HepG2 (cell line): ENCODE results near the gene NPY. TPM values are rescaled to one million over a fixed set of nuclear protein-coding genes. Genes with fewer than 3 reads are reported as not detected.

ENCODE experiments used
- ATAC-seq: fragments of 200-7000 bp; cut with Tn5 transposase; 3 replicates; pipeline ENCODE4 v1.9.1; 2020; ENCODE audit warnings: mild to moderate bottlenecking, moderate library complexity
- BruUV-seq: library from RNA; stranded (reverse); fragments of 400-500 nt; replicated peaks from 2 replicates; lab custom pipeline; 2021; lab: Mats Ljungman, UMichigan
- CTCF ChIA-PET: fragments of 300-600 bp; formaldehyde crosslinking; extraction: SDS; loops from one replicate; lab custom pipeline; 2021; ENCODE audit warnings: low total read pairs, inconsistent platforms, low intra/inter-chr PET ratio; lab: Yijun Ruan, JAX
- POLR2A ChIA-PET: fragments of 350-600 bp; sonication (Branson Sonifier 250); formaldehyde crosslinking; loops from one replicate; lab custom pipeline; 2020; ENCODE audit warnings: antibody characterized with exemption, inconsistent platforms; lab: Yijun Ruan, JAX
- DNase-seq: peaks from one replicate; pipeline ENCODE4 v3.0.0-alpha.2; 2015; ENCODE audit warnings: low spot score
- FAIRE-seq: peaks from 3 replicates; lab custom pipeline; 2011; peaks lifted over from hg19 to GRCh38; lab: Jason Lieb, UNC
- H2AFZ ChIP-seq: one replicate; pipeline ENCODE4 v1.6.1; 2011; ENCODE audit warnings: low read length, inconsistent platforms
- H3K27ac ChIP-seq: fragments of 300-600 bp; 3 replicates; pipeline ENCODE4 v1.8.0; 2011; ENCODE audit warnings: mixed run types, mild to moderate bottlenecking, mixed read lengths, low read length, inconsistent platforms; ENCODE audit not compliant: insufficient read depth; ENCODE audit errors: extremely low read length
- H3K27me3 ChIP-seq, 2 experiments: fragments of 200-600 bp in 1 of 2; 2 replicates in 1 of 2; 3 replicates in 1 of 2; pipeline versions ENCODE4 v1.6.0 to v1.8.0; 2011; ENCODE audit warnings: low read length in 2 of 2, mild to moderate bottlenecking in 2 of 2, moderate library complexity in 2 of 2, inconsistent platforms in 1 of 2; ENCODE audit not compliant: insufficient read depth in 2 of 2, control insufficient read depth in 1 of 2
- H3K36me3 ChIP-seq, 2 experiments: fragments of 200-600 bp in 1 of 2; replicated peaks in 1 of 2; 2 replicates in 1 of 2; 3 replicates in 1 of 2; pipeline versions ENCODE4 v1.5.1 to v1.8.0; 2011; ENCODE audit warnings: low read length in 2 of 2, inconsistent platforms in 1 of 2; ENCODE audit not compliant: insufficient read depth in 2 of 2, control insufficient read depth in 1 of 2
- H3K4me1 ChIP-seq: 2 replicates; pipeline ENCODE4 v1.5.1; 2012; ENCODE audit warnings: low read length, inconsistent platforms; ENCODE audit not compliant: insufficient read depth
- H3K4me2 ChIP-seq: 2 replicates; pipeline ENCODE4 v1.6.0; 2011; ENCODE audit warnings: low read depth, low read length, inconsistent platforms
- H3K4me3 ChIP-seq, 3 experiments: fragments of 200-600 bp in 1 of 3; sonication (generic), shearing (Covaris generic) in 1 of 3; replicated peaks in 1 of 3; 2 replicates each; pipeline ENCODE4 v1.5.1; 2011 to 2016; ENCODE audit warnings: low read length in 3 of 3, inconsistent platforms in 2 of 3, low read depth in 2 of 3, mild to moderate bottlenecking in 2 of 3, control low read depth in 1 of 3, mixed read lengths in 1 of 3; ENCODE audit not compliant: insufficient read depth in 1 of 3
- H3K79me2 ChIP-seq: one replicate; pipeline ENCODE4 v1.6.1; 2011; ENCODE audit warnings: low read length, inconsistent platforms; ENCODE audit not compliant: insufficient read depth
- H3K9ac ChIP-seq: 2 replicates; pipeline ENCODE4 v1.6.0; 2011; ENCODE audit warnings: mild to moderate bottlenecking, low read depth, low read length, inconsistent platforms; ENCODE audit not compliant: insufficient read depth
- H3K9me3 ChIP-seq: 2 replicates; pipeline ENCODE4 v1.5.1; 2012; ENCODE audit warnings: mild to moderate bottlenecking, low read length
- H4K20me1 ChIP-seq: 2 replicates; pipeline ENCODE4 v1.6.0; 2011; ENCODE audit warnings: inconsistent platforms, mild to moderate bottlenecking, low read length, moderate library complexity; ENCODE audit not compliant: insufficient read depth
- CEBPZ ChIP-seq: IDR thresholded peaks from 2 replicates; pipeline ENCODE4 v1.6.1; 2012; ENCODE audit warnings: low read length, improper control_type of control experiment
- DMTF1 ChIP-seq: sonication (generic); formaldehyde crosslinking; IDR thresholded peaks from 2 replicates; pipeline ENCODE4 v1.4.0; 2020; ENCODE audit warnings: mild to moderate bottlenecking, missing genetic modification reagents
- DNMT3B ChIP-seq: conservative IDR thresholded peaks from 2 replicates; pipeline ENCODE4 v1.6.1; 2016; ENCODE audit warnings: missing biosample characterization, control low read depth
- GPBP1L1 ChIP-seq: sonication (generic); formaldehyde crosslinking; IDR thresholded peaks from 2 replicates; pipeline ENCODE4 v1.5.0; 2020; ENCODE audit warnings: mild to moderate bottlenecking, missing genetic modification reagents
- KMT2B ChIP-seq: IDR thresholded peaks from 2 replicates; pipeline ENCODE4 v1.6.1; 2016; ENCODE audit warnings: missing genetic modification reagents, missing compliant biosample characterization
- ZNF407 ChIP-seq: sonication (generic); formaldehyde crosslinking; IDR thresholded peaks from one replicate; pipeline ENCODE4 v1.5.1; 2020; ENCODE audit warnings: mild to moderate bottlenecking, missing genetic modification reagents; ENCODE audit errors: not compliant biosample characterization
- WGBS: methylation state at CpG from one replicate; pipeline ENCODE4 v1.1.6; 2017; ENCODE audit warnings: low lambda C conversion rate; 5-methylcytosine and 5-hydroxymethylcytosine counted together
- in situ Hi-C: cut with HindIII; loops from 2 replicates; pipeline ENCODE4 v1.10.0; 2017; ENCODE audit warnings: low pct_unique_long_range_greater_than_20kb; ENCODE audit not compliant: extremely low pct_ligation_motif_present
- intact Hi-C: fragments of 100-400 bp; cut with micrococcal nuclease; formaldehyde crosslinking; loops from one replicate; pipeline ENCODE4 v1.10.0; 2022; ENCODE audit not compliant: unreplicated experiment
- polyA plus RNA-seq, 8 experiments: library from polyadenylated mRNA; depleted of rRNA in 3 of 8; stranded (reverse) in 7 of 8; unstranded in 1 of 8; fragments of >200 nt; fragmentation: Illumina TruSeq in 4 of 8; extraction: Trizol in 4 of 8; gene quantifications; 2 replicates each; pipeline versions ENCODE4 v1.2.1 to v1.2.3, GENCODE V29; 2011 to 2016; ENCODE audit warnings: low read depth in 4 of 8, missing spikeins in 1 of 8, mixed read lengths in 1 of 8; ENCODE audit not compliant: insufficient read depth in 1 of 8
- total RNA-seq, 5 experiments: library from RNA; depleted of rRNA; stranded (reverse); fragments of >200 nt; fragmentation: Illumina TruSeq; extraction: Trizol; gene quantifications; 2 replicates each; pipeline ENCODE4 v1.2.3, GENCODE V29; 2016; ENCODE audit warnings: low read depth in 1 of 5

Gene NPY
- total and polyA plus RNA-seq, 2 of the 13 experiments (the other 11 are each of a cell fraction or from before 2014, with no cell fraction given) = not detected

GRCh38 chr7:24336461-24336860, 52.5 kb downstream of the NPY start (continued):
- no peak for TF ChIP-seq ZNF407 (CRISPR knock-in tag)

DNA sequence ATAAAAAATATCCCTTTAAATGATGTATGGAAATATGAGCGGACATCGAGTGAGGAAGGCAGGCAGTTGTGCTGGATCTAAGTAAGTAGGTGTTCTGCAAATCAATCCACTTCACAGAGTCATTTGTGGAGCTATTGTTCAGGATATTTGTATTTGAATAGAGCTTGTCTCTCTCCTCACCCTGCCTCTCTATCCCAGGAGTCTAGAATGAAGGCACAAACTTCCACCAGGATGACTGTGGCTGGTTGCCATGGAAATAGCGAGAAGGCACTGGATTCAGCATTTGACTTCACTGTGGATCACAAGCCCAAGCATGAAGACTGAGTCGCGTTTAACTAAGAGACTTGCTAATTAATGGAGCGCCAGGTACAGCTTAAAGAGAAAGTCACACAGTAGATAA, 53.2 kb downstream of the NPY start:
- Histone ChIP-seq H3K4me2 (no peak overlapping the region), H3K9ac (no peak overlapping the region), H3K36me3 (no peaks in the 10 kb centered on the region), H3K4me3 (no peak overlapping the region), H4K20me1 (no peaks in the 10 kb centered on the region), H3K27me3 (peaks cover 0 to 4% of the 10 kb centered on the region in 2 experiments; a peak in 1 of 5 replicates), H3K79me2 (no peaks in the 10 kb centered on the region), H3K4me1 (no peaks in the 10 kb centered on the region), H3K9me3 (no peaks in the 10 kb centered on the region), H2AFZ (no peak overlapping the region), H3K27ac (no peak overlapping the region)
- intact Hi-C loops (no loop called here), in situ Hi-C loops (no loop called here)
- WGBS = 10% methylated on average over 6 of the region's 6 CpGs
- no TSS peak for BruUV-seq
- DNase-seq (no peak), FAIRE-seq (no peak), ATAC-seq (no peak)
- ChIA-PET POLR2A (no interaction called here), CTCF (no interaction called here)
- no peak for TF ChIP-seq KMT2B (CRISPR knock-in tag)
- no peak for TF ChIP-seq DNMT3B (CRISPR knock-in tag)
- no peak for TF ChIP-seq GPBP1L1
- TF ChIP-seq DMTF1 (CRISPR knock-in tag) = no peak
- TF ChIP-seq CEBPZ = no peak
